Measurements from ENCODE around the gene GYG1.

GRCh38 chr3:148975696-148976095 lies 15.6 kb upstream of the GYG1 start:
- TF ChIP-seq CTCF (IDR thresholded peaks at IDR 0.05) (no peak), EZH2 (IDR thresholded peaks at IDR 0.05; ENCODE audit: borderline replicate concordance, insufficient read depth, low read depth, low read length, poor library complexity, severe bottlenecking) (no peak)
